HCT116 (cell line): ENCODE data around the gene KDM1B. TPM values are rescaled to one million over a fixed set of nuclear protein-coding genes. Genes with fewer than 3 reads are reported as not detected.

Experiments
- ATAC-seq: fragments of 200-7000 bp; cut with Tn5 transposase; 2 replicates; pipeline ENCODE4 v1.9.1; 2020; ENCODE audit warnings: mild to moderate bottlenecking, moderate library complexity
- BruUV-seq: library from RNA; stranded (reverse); fragments of 400-500 nt; replicated peaks from 2 replicates; lab custom pipeline; 2021; lab: Mats Ljungman, UMichigan
- CTCF ChIA-PET: fragments of 300-600 bp; sonication (Branson Sonifier 250); formaldehyde crosslinking; loops from one replicate; lab custom pipeline; 2021; ENCODE audit warnings: antibody characterized with exemption; lab: Charles Lee
- POLR2A ChIA-PET: fragments of 300-600, 350-600 bp; sonication (Branson Sonifier 250); formaldehyde crosslinking; loops from one replicate; lab custom pipeline; 2021; ENCODE audit warnings: antibody characterized with exemption; lab: Charles Lee
- RAD21 ChIA-PET, 2 experiments: fragments of 300-600 bp; sonication (Branson Sonifier 250); formaldehyde crosslinking; loops; one replicate each; lab custom pipeline; 2023; ENCODE audit warnings: low total read pairs in 2 of 2; ENCODE audit not compliant: uncharacterized antibody in 2 of 2, unreplicated experiment in 2 of 2, low non-redundant PET in 1 of 2; lab: Charles Lee
- DNase-seq: peaks from one replicate; pipeline ENCODE4 v3.0.0-alpha.2; 2010; ENCODE audit warnings: low read depth, low spot score
- H2AFZ ChIP-seq: fragments of 200-600 bp; shearing (Covaris generic), sonication (generic); 2 replicates; pipeline ENCODE4 v1.6.1; 2017; ENCODE audit warnings: low read depth, mixed run types, mixed read lengths, antibody characterized with exemption, low read length; ENCODE audit not compliant: poor library complexity, severe bottlenecking
- H3K27ac ChIP-seq: 2 replicates; pipeline ENCODE4 v1.5.1; 2012; ENCODE audit warnings: low read depth, low read length
- H3K27me3 ChIP-seq: fragments of 200-600 bp; sonication (generic); 2 replicates; pipeline ENCODE4 v1.6.1; 2016; ENCODE audit warnings: mixed run types, low read length, mixed read lengths; ENCODE audit not compliant: insufficient read depth
- H3K36me3 ChIP-seq, 2 experiments: fragments of 200-500 bp in 1 of 2; fragments of 200-600 bp in 1 of 2; sonication (Bioruptor generic) in 1 of 2; sonication (generic) in 1 of 2; 2 replicates each; pipeline versions ENCODE4 v1.5.1 to v1.6.1; 2014 to 2016; ENCODE audit warnings: low read length in 2 of 2, inconsistent platforms in 1 of 2, mixed read lengths in 1 of 2, mixed run types in 1 of 2; ENCODE audit not compliant: insufficient read depth in 2 of 2, control insufficient read depth in 1 of 2
- H3K4me1 ChIP-seq, 2 experiments: fragments of 200-600 bp in 1 of 2; sonication (generic) in 1 of 2; 2 replicates each; pipeline versions ENCODE4 v1.5.1 to v1.6.1; 2012 to 2017; ENCODE audit warnings: low read length in 2 of 2, inconsistent platforms in 1 of 2, mild to moderate bottlenecking in 1 of 2, mixed read lengths in 1 of 2, mixed run types in 1 of 2, moderate library complexity in 1 of 2; ENCODE audit not compliant: insufficient read depth in 2 of 2, control insufficient read depth in 1 of 2
- H3K4me2 ChIP-seq: fragments of 200-600 bp; sonication (generic); 2 replicates; pipeline ENCODE4 v1.6.1; 2017; ENCODE audit warnings: mixed run types, low read length, mixed read lengths
- H3K4me3 ChIP-seq, 2 experiments: fragments of 200-600 bp in 1 of 2; sonication (generic) in 1 of 2; replicated peaks in 1 of 2; 2 replicates each; pipeline ENCODE4 v1.5.1; 2011 to 2016; ENCODE audit warnings: low read length in 2 of 2, control low read depth in 1 of 2, low read depth in 1 of 2, mild to moderate bottlenecking in 1 of 2, mixed read lengths in 1 of 2, mixed run types in 1 of 2
- H3K79me2 ChIP-seq: fragments of 200-600 bp; sonication (generic); 2 replicates; pipeline ENCODE4 v1.6.1; 2017; ENCODE audit warnings: mild to moderate bottlenecking, mixed run types, low read length, moderate library complexity, mixed read lengths; ENCODE audit not compliant: insufficient read depth
- H3K9ac ChIP-seq: fragments of 200-600 bp; sonication (generic); 2 replicates; pipeline ENCODE4 v1.6.1; 2016; ENCODE audit warnings: low read length, mixed read lengths
- H3K9me2 ChIP-seq: fragments of 200-600 bp; sonication (generic), shearing (Covaris generic); 2 replicates; pipeline ENCODE4 v1.6.1; 2017; ENCODE audit warnings: mixed run types, mild to moderate bottlenecking, moderate library complexity; ENCODE audit not compliant: insufficient read depth
- H3K9me3 ChIP-seq, 2 experiments: fragments of 200-500 bp in 1 of 2; fragments of 200-600 bp in 1 of 2; sonication (Bioruptor generic) in 1 of 2; sonication (generic) in 1 of 2; 2 replicates each; pipeline ENCODE4 v1.6.1; 2014 to 2017; ENCODE audit warnings: low read length in 2 of 2, mixed read lengths in 2 of 2, inconsistent platforms in 1 of 2, low read depth in 1 of 2, mild to moderate bottlenecking in 1 of 2, mixed run types in 1 of 2, moderate library complexity in 1 of 2; ENCODE audit not compliant: control insufficient read depth in 1 of 2, insufficient read depth in 1 of 2
- H4K20me1 ChIP-seq: fragments of 200-600 bp; sonication (generic), shearing (Covaris generic); 2 replicates; pipeline ENCODE4 v1.6.1; 2017; ENCODE audit warnings: mixed run types, mild to moderate bottlenecking, moderate library complexity; ENCODE audit not compliant: insufficient read depth
- CBX3 ChIP-seq: IDR thresholded peaks from 2 replicates; pipeline ENCODE4 v1.6.1; 2012; ENCODE audit warnings: low read depth
- CEBPB ChIP-seq: IDR thresholded peaks from 2 replicates; pipeline ENCODE4 v1.6.1; 2012; ENCODE audit warnings: low read depth
- ELF1 ChIP-seq: IDR thresholded peaks from 2 replicates; pipeline ENCODE4 v1.6.1; 2012; ENCODE audit warnings: low read depth, borderline replicate concordance
- EZH2phosphoT487 ChIP-seq: fragments of 200-600 bp; IDR thresholded peaks from 2 replicates; pipeline ENCODE4 v1.6.1; 2018; ENCODE audit warnings: antibody characterized with exemption, borderline replicate concordance
- FOSL1 ChIP-seq: IDR thresholded peaks from 2 replicates; pipeline ENCODE4 v1.6.1; 2012; ENCODE audit warnings: low read depth
- JUND ChIP-seq: IDR thresholded peaks from 2 replicates; pipeline ENCODE4 v1.6.1; 2012
- POLR2A ChIP-seq: IDR thresholded peaks from 2 replicates; pipeline ENCODE4 v1.7.0; 2011; ENCODE audit warnings: borderline replicate concordance; ENCODE audit not compliant: insufficient read depth, insufficient read length; ENCODE audit errors: extremely low read depth
- POLR2AphosphoS5 ChIP-seq: IDR thresholded peaks from 2 replicates; pipeline ENCODE4 v1.6.1; 2011; ENCODE audit warnings: mild to moderate bottlenecking, low read depth, low read length, moderate library complexity
- RAD21 ChIP-seq: IDR thresholded peaks from 2 replicates; pipeline ENCODE4 v1.6.1; 2012; ENCODE audit warnings: low read depth, mild to moderate bottlenecking
- SIN3A ChIP-seq: IDR thresholded peaks from 2 replicates; pipeline ENCODE4 v1.6.1; 2012; ENCODE audit warnings: low read depth
- SP1 ChIP-seq: IDR thresholded peaks from 2 replicates; pipeline ENCODE4 v1.6.1; 2012; ENCODE audit warnings: low read depth
- TCF7L2 ChIP-seq: IDR thresholded peaks from 2 replicates; pipeline ENCODE4 v1.7.0; 2011; ENCODE audit warnings: borderline replicate concordance, inconsistent platforms; ENCODE audit not compliant: insufficient read depth, insufficient read length; ENCODE audit errors: extremely low read depth
- ZNF274 ChIP-seq: fragments of 200-500 bp; sonication (Bioruptor generic); IDR thresholded peaks from 2 replicates; pipeline ENCODE4 v1.6.1; 2014; ENCODE audit warnings: mild to moderate bottlenecking, low read depth, low read length, inconsistent platforms
- intact Hi-C: fragments of 100-400 bp; cut with micrococcal nuclease; formaldehyde crosslinking; loops from 2 replicates; pipeline ENCODE4 v1.10.0; 2022
- total RNA-seq: library from RNA; stranded (reverse); gene quantifications from one replicate; pipeline ENCODE4 v1.2.1, GENCODE V29; 2021; ENCODE audit not compliant: unreplicated experiment
- TF ChIP-seq, protein P1 (sequence below): IDR thresholded peaks from 2 replicates; pipeline ENCODE4 v1.6.1; 2011; ENCODE audit warnings: mild to moderate bottlenecking, low read length, moderate library complexity; ENCODE audit not compliant: insufficient replicate concordance; ENCODE audit errors: extremely low read depth
- TF ChIP-seq, protein P2 (sequence below): IDR thresholded peaks from 2 replicates; pipeline ENCODE4 v1.6.1; 2012; ENCODE audit warnings: low read depth

KDM1B gene
- total RNA-seq, 1 experiment from 2014 or later, result 24.5 TPM

DNA sequence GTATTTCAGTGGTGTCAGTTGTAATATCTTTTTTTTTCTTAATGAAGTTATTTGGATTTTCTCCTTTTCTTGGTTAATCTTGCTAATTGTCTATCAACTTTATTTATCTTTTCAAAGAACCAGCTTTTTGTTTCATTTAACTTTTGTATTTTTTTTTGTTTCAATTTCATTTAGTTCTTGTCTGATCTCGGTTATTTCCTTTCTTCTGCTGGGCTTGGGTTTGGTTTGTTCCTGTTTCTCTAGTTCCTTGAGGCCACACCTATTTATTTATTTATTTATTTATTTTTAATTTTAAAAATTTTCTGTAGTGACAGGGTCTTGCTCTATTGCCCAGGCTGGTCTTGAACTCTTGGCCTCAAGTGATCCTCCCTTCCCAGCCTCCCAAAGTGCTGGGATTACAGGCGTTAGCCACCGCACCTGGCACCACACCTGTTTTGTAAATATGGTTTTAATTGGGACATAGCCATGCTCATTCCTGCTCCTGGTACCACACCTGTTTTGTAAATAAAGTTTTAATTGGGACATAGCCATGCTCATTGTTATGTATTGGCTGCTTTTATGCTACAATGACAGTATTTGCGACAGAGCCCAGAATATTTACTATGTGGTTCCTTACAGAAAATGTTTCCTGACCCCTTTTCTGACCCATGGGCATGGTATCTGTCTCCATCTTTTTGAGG lies 22.2 kb downstream of the KDM1B start:
- CTCF ChIA-PET, result no interaction called here

More for the DNA sequence above, 22.2 kb downstream of the KDM1B start:
- Histone ChIP-seq H3K4me2 (no peak overlapping the region), H3K9ac (no peak overlapping the region), H3K9me2 (no peaks in the 10 kb centered on the region), H3K27me3 (no peaks in the 10 kb centered on the region), H3K4me1 (no peaks in the 10 kb centered on the region), H2AFZ (no peak overlapping the region), H3K4me3 (no peak overlapping the region), H3K9me3 (no peaks in the 10 kb centered on the region), H3K79me2 (no peaks in the 10 kb centered on the region), H3K27ac (no peak overlapping the region), H4K20me1 (no peaks in the 10 kb centered on the region), H3K36me3 (no peaks in the 10 kb centered on the region; a peak in 1 of 4 replicates)
- POLR2A ChIA-PET, result no interaction called here
- no peak for DNase-seq
- intact Hi-C loops, result no loop called here
- TF ChIP-seq TCF7L2 (no peak), SP1 (no peak), ELF1 (no peak), POLR2A (no peak), FOSL1 (no peak), ZNF274 (no peak), CBX3 (no peak), SIN3A (no peak), EZH2phosphoT487 (no peak), RAD21 (no peak), JUND (no peak), POLR2AphosphoS5 (no peak), CEBPB (no peak)
- TF ChIP-seq, protein P1, sequence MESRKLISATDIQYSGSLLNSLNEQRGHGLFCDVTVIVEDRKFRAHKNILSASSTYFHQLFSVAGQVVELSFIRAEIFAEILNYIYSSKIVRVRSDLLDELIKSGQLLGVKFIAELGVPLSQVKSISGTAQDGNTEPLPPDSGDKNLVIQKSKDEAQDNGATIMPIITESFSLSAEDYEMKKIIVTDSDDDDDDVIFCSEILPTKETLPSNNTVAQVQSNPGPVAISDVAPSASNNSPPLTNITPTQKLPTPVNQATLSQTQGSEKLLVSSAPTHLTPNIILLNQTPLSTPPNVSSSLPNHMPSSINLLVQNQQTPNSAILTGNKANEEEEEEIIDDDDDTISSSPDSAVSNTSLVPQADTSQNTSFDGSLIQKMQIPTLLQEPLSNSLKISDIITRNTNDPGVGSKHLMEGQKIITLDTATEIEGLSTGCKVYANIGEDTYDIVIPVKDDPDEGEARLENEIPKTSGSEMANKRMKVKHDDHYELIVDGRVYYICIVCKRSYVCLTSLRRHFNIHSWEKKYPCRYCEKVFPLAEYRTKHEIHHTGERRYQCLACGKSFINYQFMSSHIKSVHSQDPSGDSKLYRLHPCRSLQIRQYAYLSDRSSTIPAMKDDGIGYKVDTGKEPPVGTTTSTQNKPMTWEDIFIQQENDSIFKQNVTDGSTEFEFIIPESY, result no peak
- TF ChIP-seq, protein P2, sequence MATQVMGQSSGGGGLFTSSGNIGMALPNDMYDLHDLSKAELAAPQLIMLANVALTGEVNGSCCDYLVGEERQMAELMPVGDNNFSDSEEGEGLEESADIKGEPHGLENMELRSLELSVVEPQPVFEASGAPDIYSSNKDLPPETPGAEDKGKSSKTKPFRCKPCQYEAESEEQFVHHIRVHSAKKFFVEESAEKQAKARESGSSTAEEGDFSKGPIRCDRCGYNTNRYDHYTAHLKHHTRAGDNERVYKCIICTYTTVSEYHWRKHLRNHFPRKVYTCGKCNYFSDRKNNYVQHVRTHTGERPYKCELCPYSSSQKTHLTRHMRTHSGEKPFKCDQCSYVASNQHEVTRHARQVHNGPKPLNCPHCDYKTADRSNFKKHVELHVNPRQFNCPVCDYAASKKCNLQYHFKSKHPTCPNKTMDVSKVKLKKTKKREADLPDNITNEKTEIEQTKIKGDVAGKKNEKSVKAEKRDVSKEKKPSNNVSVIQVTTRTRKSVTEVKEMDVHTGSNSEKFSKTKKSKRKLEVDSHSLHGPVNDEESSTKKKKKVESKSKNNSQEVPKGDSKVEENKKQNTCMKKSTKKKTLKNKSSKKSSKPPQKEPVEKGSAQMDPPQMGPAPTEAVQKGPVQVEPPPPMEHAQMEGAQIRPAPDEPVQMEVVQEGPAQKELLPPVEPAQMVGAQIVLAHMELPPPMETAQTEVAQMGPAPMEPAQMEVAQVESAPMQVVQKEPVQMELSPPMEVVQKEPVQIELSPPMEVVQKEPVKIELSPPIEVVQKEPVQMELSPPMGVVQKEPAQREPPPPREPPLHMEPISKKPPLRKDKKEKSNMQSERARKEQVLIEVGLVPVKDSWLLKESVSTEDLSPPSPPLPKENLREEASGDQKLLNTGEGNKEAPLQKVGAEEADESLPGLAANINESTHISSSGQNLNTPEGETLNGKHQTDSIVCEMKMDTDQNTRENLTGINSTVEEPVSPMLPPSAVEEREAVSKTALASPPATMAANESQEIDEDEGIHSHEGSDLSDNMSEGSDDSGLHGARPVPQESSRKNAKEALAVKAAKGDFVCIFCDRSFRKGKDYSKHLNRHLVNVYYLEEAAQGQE, result no peak
- no peak for ATAC-seq
- RAD21 ChIA-PET, result no interaction called here
- no TSS peak for BruUV-seq
